Tibial nerve (tissue), 4 donors: ENCODE measurements around the gene PLEKHG5.

Experiments used
- CTCF ChIP-seq, 5 experiments: fragments of 200-600 bp in 3 of 5; fragments of 450-650 bp in 2 of 5; sonication (generic) in 3 of 5; IDR thresholded peaks; one replicate each; pipeline ENCODE4 v1.5.1; 2016 to 2019; ENCODE audit warnings: antibody characterized with exemption in 5 of 5, mild to moderate bottlenecking in 3 of 5, moderate library complexity in 2 of 5
- EP300 ChIP-seq, 2 donors: sonication (generic); formaldehyde crosslinking; IDR thresholded peaks; one replicate each; pipeline ENCODE4 v1.6.1; 2017; ENCODE audit warnings: antibody characterized with exemption in 2 of 2, mild to moderate bottlenecking in 1 of 2
- POLR2A ChIP-seq, 2 donors: fragments of 450-650 bp; IDR thresholded peaks; one replicate each; pipeline ENCODE4 v1.6.1; 2017; ENCODE audit warnings: antibody characterized with exemption in 2 of 2, mild to moderate bottlenecking in 2 of 2, moderate library complexity in 2 of 2

- TF ChIP-seq CTCF (IDR thresholded peaks at IDR 0.05): no peak
- no peak for TF ChIP-seq POLR2A (IDR thresholded peaks at IDR 0.05)
- TF ChIP-seq EP300 (IDR thresholded peaks at IDR 0.05): no peak
Observed at GRCh38 chr1:6521536-6521935, 30.1 kb upstream of the PLEKHG5 start.
